ENCODE results near the gene ST6GALNAC2. TPM values are rescaled to one million over a fixed set of nuclear protein-coding genes. Genes with fewer than 3 reads are reported as not detected.

ST6GALNAC2 gene
- total and polyA plus RNA-seq, 2 experiments from 2014 or later: 0.31 TPM; not detected in 1

DNA sequence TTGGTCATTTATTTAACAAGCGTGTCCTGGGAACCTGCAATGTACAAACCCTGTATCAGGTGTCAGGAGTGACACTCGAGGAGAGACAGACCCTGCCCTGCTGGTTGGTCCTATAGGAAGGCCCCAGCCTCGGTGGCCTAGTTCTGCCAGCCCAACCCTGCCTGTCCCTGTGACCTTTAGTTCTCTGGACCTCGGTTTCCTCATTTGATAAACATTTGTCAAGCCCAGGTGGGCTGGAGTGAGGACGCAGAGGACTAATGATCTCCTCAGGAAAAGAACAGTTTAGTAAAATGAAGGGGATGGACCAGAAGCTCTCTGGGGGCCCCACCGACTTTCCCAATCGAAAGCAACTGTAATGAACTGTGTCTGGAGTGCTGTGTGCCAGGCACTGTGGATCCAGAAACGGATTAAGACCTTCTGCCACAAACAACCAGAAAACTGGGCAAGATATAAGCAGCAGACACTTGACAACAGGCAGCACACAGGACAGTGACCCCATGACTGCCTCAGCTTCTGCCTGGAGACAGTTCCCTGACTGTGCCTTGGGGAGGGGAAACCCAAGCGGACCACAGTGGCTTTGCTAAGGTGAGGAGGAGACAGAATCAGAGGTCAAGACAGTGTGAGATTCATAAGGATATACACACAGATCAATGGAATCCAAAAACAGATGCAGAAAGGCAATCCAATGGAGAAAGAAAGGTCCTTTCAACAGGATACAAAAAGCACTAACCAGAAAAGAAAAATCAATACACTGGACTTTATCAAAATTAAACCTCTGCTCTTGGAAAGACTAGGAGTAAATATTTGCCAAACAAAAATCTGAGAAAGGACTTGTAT lies 37.1 kb downstream of the ST6GALNAC2 start (continued):
- no peak for TF ChIP-seq POLR2AphosphoS5 (IDR thresholded peaks at IDR 0.05; ENCODE audit: low read depth)
- TF ChIP-seq, protein P1, sequence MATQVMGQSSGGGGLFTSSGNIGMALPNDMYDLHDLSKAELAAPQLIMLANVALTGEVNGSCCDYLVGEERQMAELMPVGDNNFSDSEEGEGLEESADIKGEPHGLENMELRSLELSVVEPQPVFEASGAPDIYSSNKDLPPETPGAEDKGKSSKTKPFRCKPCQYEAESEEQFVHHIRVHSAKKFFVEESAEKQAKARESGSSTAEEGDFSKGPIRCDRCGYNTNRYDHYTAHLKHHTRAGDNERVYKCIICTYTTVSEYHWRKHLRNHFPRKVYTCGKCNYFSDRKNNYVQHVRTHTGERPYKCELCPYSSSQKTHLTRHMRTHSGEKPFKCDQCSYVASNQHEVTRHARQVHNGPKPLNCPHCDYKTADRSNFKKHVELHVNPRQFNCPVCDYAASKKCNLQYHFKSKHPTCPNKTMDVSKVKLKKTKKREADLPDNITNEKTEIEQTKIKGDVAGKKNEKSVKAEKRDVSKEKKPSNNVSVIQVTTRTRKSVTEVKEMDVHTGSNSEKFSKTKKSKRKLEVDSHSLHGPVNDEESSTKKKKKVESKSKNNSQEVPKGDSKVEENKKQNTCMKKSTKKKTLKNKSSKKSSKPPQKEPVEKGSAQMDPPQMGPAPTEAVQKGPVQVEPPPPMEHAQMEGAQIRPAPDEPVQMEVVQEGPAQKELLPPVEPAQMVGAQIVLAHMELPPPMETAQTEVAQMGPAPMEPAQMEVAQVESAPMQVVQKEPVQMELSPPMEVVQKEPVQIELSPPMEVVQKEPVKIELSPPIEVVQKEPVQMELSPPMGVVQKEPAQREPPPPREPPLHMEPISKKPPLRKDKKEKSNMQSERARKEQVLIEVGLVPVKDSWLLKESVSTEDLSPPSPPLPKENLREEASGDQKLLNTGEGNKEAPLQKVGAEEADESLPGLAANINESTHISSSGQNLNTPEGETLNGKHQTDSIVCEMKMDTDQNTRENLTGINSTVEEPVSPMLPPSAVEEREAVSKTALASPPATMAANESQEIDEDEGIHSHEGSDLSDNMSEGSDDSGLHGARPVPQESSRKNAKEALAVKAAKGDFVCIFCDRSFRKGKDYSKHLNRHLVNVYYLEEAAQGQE (IDR thresholded peaks at IDR 0.05; ENCODE audit: unreplicated experiment): no peak
- TF ChIP-seq ZNF331 (CRISPR knock-in tag; IDR thresholded peaks at IDR 0.05; ENCODE audit: low read depth): no peak
- TF ChIP-seq EZH2phosphoT487 (IDR thresholded peaks at IDR 0.05; ENCODE audit: unreplicated experiment): no peak
- TF ChIP-seq, protein P2, sequence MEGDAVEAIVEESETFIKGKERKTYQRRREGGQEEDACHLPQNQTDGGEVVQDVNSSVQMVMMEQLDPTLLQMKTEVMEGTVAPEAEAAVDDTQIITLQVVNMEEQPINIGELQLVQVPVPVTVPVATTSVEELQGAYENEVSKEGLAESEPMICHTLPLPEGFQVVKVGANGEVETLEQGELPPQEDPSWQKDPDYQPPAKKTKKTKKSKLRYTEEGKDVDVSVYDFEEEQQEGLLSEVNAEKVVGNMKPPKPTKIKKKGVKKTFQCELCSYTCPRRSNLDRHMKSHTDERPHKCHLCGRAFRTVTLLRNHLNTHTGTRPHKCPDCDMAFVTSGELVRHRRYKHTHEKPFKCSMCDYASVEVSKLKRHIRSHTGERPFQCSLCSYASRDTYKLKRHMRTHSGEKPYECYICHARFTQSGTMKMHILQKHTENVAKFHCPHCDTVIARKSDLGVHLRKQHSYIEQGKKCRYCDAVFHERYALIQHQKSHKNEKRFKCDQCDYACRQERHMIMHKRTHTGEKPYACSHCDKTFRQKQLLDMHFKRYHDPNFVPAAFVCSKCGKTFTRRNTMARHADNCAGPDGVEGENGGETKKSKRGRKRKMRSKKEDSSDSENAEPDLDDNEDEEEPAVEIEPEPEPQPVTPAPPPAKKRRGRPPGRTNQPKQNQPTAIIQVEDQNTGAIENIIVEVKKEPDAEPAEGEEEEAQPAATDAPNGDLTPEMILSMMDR (conservative IDR thresholded peaks at IDR 0.05; ENCODE audit: low read depth in 2 of 2): no peak
- TF ChIP-seq JUNB (IDR thresholded peaks at IDR 0.05; ENCODE audit: unreplicated experiment): no peak
- TF ChIP-seq EZH2 (IDR thresholded peaks at IDR 0.05; ENCODE audit: low read depth, unreplicated experiment): no peak
- no peak for TF ChIP-seq CREB1 (CRISPR knock-in tag; IDR thresholded peaks at IDR 0.05; ENCODE audit: low read depth)
- TF ChIP-seq NANOG (IDR thresholded peaks at IDR 0.05; ENCODE audit: borderline replicate concordance): no peak
- no peak for TF ChIP-seq STAT1 (IDR thresholded peaks at IDR 0.05; ENCODE audit: unreplicated experiment)

DNA sequence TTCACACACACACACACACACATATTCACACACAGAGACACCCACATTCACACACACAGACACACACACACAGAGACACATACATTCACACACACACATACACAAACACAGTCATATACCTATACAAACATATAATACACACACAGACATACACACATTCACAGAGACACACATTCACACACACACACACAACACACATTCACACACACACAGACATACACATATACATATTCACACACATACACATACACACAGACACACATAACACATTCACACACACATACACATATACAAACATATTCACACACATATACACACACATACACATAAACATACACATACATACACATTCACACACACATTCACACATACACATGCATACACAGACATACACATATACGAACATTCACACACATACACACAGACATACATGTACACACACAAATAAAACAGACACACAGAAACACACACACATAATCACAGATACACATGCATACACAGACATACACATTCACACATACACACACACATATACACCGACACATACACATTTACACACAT lies 37.9 kb downstream of the ST6GALNAC2 start:
- H3K9me2 ChIP-seq (ENCODE audit: insufficient read depth): no peaks in the 10 kb centered on the region
- Mint-ChIP-seq H3K27me3 (ENCODE audit: insufficient read depth, low read depth, poor library complexity) (peaks cover 19% of the 10 kb centered on the region), H3K36me3 (ENCODE audit: low read depth) (no peaks in the 10 kb centered on the region), H3K9me3 (no peaks in the 10 kb centered on the region), H3K27ac (no peak overlapping the region), H3K4me3 (no peak overlapping the region), H3K4me1 (peaks cover 22% of the 10 kb centered on the region)
- DNase-seq (ENCODE audit: low spot score) (no peak), ATAC-seq (no peak)
- H3K27me3 ChIP-seq (ENCODE audit: insufficient read depth): no peaks in the 10 kb centered on the region
- H2AFZ ChIP-seq: no peak overlapping the region
- H3K27ac ChIP-seq (ENCODE audit: low read depth): no peak overlapping the region
- H3K4me3 ChIP-seq: no peak overlapping the region
- no peaks in the 10 kb centered on the region; the same call in 1 of the 2 replicates for H3F3A ChIP-seq (replicated peaks; ENCODE audit: low read depth)
- no peak overlapping the region for H3K4me2 ChIP-seq
- no peaks in the 10 kb centered on the region for H3K79me2 ChIP-seq (replicated peaks; ENCODE audit: insufficient read depth)
- no peaks in the 10 kb centered on the region for H3K36me3 ChIP-seq (ENCODE audit: insufficient read depth)
- peaks cover 15% of the 10 kb centered on the region; the same call in 1 of the 2 replicates for H3K4me1 ChIP-seq (ENCODE audit: insufficient read depth)
- H4K20me1 ChIP-seq (replicated peaks; ENCODE audit: insufficient read depth): no peaks in the 10 kb centered on the region
- TF ChIP-seq EZH2 (IDR thresholded peaks at IDR 0.05; ENCODE audit: low read depth, unreplicated experiment) (no peak), POLR2AphosphoS5 (IDR thresholded peaks at IDR 0.05; ENCODE audit: low read depth) (no peak), JUNB (IDR thresholded peaks at IDR 0.05; ENCODE audit: unreplicated experiment) (no peak)
- TF ChIP-seq, protein P3, sequence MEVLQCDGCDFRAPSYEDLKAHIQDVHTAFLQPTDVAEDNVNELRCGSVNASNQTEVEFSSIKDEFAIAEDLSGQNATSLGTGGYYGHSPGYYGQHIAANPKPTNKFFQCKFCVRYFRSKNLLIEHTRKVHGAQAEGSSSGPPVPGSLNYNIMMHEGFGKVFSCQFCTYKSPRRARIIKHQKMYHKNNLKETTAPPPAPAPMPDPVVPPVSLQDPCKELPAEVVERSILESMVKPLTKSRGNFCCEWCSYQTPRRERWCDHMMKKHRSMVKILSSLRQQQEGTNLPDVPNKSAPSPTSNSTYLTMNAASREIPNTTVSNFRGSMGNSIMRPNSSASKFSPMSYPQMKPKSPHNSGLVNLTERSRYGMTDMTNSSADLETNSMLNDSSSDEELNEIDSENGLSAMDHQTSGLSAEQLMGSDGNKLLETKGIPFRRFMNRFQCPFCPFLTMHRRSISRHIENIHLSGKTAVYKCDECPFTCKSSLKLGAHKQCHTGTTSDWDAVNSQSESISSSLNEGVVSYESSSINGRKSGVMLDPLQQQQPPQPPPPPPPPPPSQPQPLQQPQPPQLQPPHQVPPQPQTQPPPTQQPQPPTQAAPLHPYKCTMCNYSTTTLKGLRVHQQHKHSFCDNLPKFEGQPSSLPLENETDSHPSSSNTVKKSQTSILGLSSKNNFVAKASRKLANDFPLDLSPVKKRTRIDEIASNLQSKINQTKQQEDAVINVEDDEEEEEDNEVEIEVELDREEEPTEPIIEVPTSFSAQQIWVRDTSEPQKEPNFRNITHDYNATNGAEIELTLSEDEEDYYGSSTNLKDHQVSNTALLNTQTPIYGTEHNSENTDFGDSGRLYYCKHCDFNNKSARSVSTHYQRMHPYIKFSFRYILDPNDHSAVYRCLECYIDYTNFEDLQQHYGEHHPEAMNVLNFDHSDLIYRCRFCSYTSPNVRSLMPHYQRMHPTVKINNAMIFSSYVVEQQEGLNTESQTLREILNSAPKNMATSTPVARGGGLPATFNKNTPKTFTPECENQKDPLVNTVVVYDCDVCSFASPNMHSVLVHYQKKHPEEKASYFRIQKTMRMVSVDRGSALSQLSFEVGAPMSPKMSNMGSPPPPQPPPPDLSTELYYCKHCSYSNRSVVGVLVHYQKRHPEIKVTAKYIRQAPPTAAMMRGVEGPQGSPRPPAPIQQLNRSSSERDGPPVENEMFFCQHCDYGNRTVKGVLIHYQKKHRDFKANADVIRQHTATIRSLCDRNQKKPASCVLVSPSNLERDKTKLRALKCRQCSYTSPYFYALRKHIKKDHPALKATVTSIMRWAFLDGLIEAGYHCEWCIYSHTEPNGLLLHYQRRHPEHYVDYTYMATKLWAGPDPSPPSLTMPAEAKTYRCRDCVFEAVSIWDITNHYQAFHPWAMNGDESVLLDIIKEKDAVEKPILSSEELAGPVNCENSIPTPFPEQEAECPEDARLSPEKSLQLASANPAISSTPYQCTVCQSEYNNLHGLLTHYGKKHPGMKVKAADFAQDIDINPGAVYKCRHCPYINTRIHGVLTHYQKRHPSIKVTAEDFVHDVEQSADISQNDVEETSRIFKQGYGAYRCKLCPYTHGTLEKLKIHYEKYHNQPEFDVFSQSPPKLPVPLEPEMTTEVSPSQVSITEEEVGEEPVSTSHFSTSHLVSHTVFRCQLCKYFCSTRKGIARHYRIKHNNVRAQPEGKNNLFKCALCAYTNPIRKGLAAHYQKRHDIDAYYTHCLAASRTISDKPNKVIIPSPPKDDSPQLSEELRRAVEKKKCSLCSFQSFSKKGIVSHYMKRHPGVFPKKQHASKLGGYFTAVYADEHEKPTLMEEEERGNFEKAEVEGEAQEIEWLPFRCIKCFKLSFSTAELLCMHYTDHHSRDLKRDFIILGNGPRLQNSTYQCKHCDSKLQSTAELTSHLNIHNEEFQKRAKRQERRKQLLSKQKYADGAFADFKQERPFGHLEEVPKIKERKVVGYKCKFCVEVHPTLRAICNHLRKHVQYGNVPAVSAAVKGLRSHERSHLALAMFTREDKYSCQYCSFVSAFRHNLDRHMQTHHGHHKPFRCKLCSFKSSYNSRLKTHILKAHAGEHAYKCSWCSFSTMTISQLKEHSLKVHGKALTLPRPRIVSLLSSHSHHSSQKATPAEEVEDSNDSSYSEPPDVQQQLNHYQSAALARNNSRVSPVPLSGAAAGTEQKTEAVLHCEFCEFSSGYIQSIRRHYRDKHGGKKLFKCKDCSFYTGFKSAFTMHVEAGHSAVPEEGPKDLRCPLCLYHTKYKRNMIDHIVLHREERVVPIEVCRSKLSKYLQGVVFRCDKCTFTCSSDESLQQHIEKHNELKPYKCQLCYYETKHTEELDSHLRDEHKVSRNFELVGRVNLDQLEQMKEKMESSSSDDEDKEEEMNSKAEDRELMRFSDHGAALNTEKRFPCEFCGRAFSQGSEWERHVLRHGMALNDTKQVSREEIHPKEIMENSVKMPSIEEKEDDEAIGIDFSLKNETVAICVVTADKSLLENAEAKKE (CRISPR knock-in tag; IDR thresholded peaks at IDR 0.05): no peak

All from GM23338 (cell line).